BE2C (cell line): Measurements from ENCODE around the gene COQ5.
A peak's percentile ranks its signal among the peaks of the same experiment; 100 is the strongest.
"Not testable (repeated sequence)": the region's sequence is repeated elsewhere in the genome, so short reads cannot be mapped to it uniquely, and the experiment has no call there.

ENCODE experiments used
- DNase-seq: peaks from one replicate; pipeline ENCODE4 v3.0.0-alpha.2; 2020
- H3K27me3 ChIP-seq: fragments of 250-450 bp; sonication (Bioruptor Pico); 2 replicates; pipeline ENCODE4 v1.5.1; 2020; ENCODE audit warnings: mild to moderate bottlenecking
- H3K36me3 ChIP-seq: fragments of 250-450 bp; sonication (Bioruptor Pico); 2 replicates; pipeline ENCODE4 v1.5.1; 2020; ENCODE audit warnings: mild to moderate bottlenecking
- H3K4me1 ChIP-seq: fragments of 250-450 bp; sonication (Bioruptor Pico); 2 replicates; pipeline ENCODE4 v1.5.1; 2020
- H3K4me3 ChIP-seq: 2 replicates; pipeline ENCODE4 v1.5.1; 2011; ENCODE audit warnings: low read depth, low read length
- H3K9me3 ChIP-seq: fragments of 250-450 bp; sonication (Bioruptor Pico); 2 replicates; pipeline ENCODE4 v1.5.1; 2020
- TF ChIP-seq, protein P1 (sequence below): IDR thresholded peaks from 2 replicates; pipeline ENCODE4 v1.5.1; 2012; ENCODE audit warnings: mild to moderate bottlenecking, low read depth, low read length

The COQ5 gene

DNA sequence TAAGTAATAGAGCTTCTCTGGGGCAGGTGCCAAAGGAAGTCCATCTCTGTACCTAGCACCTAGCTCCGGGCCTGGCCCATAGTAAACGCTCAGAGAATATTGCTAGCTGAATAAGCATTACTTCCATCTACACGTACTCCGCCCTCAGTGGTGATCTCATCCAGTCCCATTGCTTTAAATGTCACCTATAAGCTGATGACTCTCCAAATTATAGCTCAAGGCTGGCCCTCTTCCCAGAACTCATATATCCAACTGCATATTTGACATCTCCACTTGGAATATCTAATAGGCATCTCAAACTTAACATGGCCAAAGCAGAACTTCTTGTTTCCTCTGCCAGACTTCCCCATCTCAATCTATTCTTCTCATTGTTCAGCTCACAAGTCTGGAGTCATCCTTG lies 39.9 kb downstream of the COQ5 start:
- H3K4me3 ChIP-seq = no peak overlapping the region
- H3K9me3 ChIP-seq = no peaks in the 10 kb centered on the region
- no peaks in the 10 kb centered on the region; the same call in none of the 2 replicates for H3K36me3 ChIP-seq
- DNase-seq = no peak
- no peaks in the 10 kb centered on the region for H3K27me3 ChIP-seq
- TF ChIP-seq, protein P1, sequence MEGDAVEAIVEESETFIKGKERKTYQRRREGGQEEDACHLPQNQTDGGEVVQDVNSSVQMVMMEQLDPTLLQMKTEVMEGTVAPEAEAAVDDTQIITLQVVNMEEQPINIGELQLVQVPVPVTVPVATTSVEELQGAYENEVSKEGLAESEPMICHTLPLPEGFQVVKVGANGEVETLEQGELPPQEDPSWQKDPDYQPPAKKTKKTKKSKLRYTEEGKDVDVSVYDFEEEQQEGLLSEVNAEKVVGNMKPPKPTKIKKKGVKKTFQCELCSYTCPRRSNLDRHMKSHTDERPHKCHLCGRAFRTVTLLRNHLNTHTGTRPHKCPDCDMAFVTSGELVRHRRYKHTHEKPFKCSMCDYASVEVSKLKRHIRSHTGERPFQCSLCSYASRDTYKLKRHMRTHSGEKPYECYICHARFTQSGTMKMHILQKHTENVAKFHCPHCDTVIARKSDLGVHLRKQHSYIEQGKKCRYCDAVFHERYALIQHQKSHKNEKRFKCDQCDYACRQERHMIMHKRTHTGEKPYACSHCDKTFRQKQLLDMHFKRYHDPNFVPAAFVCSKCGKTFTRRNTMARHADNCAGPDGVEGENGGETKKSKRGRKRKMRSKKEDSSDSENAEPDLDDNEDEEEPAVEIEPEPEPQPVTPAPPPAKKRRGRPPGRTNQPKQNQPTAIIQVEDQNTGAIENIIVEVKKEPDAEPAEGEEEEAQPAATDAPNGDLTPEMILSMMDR = no peak
- peaks cover 10% of the 10 kb centered on the region for H3K4me1 ChIP-seq

DNA sequence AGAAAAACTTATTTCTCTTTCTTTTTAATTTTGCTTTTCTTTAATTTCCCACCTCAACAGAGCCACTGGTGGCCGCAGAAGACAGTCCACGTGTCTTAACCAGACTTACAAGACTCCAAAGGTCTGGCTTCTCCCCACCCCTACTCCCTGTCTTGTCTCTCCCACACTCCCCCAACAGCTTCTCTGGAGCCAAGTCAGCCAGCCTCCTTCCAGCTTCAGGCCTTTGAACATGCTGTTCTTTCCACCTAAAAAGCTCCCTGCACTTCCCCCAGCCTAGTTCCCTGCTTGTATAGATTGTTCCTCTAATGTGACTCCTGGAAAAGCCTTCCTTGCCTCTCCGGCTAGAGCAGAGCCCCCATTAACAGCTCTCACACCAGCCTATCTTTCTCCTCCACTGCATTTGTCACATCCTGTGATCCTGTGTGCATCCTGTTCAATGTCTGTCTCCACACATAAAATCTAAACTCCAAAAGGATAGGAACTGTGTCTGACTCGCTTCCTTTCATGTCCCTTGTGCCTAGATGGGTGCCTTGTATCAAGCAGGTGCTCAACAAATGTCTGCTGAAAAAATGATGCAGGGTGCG lies 40.8 kb downstream of the COQ5 start:
- Histone ChIP-seq H3K4me3 (no peak overlapping the region), H3K27me3 (no peaks in the 10 kb centered on the region), H3K4me1 (peaks cover 10% of the 10 kb centered on the region), H3K36me3 (no peaks in the 10 kb centered on the region; the same call in none of the 2 replicates), H3K9me3 (no peaks in the 10 kb centered on the region)
- DNase-seq = no peak
- TF ChIP-seq, protein P1 = no peak

DNA sequence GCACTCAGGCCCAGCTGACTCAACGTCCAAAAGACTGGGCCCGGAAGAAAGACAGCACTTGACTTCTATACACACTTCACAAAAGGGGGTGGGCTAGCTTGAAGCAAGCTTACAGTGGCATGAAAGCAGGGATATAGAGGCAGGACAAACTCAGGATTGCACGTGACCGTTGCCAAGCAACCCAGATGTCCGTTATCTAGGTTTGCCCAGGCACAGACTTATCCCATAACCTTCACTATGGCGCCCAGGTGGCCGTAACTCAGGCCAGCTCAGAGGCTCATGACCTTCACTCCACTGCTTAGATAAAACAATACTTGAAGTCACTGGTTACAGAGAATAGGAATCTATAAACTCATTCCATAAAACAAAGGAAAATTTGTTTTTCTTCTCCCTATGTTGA lies 41.4 kb downstream of the COQ5 start:
- not testable (repeated sequence) for H3K9me3 ChIP-seq, H3K27me3 ChIP-seq, H3K36me3 ChIP-seq, H3K4me1 ChIP-seq, H3K4me3 ChIP-seq
- peak; percentile 48 for DNase-seq

DNA sequence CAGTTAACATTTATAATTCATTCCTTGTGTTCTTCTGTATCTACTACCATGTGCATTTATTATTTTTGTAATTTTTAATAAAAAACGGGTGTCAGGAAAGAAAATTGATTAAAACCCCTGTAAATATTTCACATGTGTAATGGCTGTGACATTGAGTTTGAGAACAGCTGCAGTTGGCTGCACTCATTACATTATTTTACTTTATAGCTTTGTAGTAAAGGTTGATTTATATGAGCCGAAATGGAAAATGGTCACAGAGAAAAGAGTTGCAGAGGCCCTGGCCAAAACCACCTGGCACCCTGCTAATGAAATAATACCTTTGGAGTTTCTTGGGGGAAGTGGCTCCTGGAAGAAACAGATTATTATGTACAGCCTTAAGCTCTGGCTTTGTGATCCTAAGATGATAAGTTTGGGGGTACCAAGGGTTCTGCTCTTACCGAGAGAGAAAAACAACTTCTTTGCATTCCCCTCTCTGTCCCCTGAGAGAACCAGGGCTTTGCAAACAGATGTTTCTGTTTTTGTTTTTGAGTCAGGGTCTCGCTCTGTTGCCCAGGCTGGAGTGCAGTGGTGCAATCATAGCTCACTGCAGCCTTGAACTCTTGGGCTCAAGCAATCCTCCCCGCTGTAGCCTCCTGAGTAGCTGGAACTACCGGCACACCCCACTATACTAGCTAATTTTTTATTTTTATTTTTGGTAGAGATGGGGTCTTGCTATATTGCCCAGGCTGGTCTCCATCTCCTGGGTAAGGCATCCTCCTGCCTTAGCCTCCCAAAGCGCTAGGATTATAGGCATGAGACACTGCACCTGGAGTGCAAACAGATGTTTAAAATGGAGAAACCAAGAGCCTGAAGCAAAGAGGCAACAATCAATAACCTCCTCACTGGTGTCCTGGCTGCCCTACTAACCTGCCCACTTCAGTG lies 42.7 kb downstream of the COQ5 start:
- no peak overlapping the region for H3K4me3 ChIP-seq
- H3K9me3 ChIP-seq = no peaks in the 10 kb centered on the region
- H3K36me3 ChIP-seq = peaks cover 4% of the 10 kb centered on the region
- peaks cover 10% of the 10 kb centered on the region for H3K4me1 ChIP-seq
- DNase-seq = no peak
- no peaks in the 10 kb centered on the region for H3K27me3 ChIP-seq
- TF ChIP-seq, protein P1 = no peak

DNA sequence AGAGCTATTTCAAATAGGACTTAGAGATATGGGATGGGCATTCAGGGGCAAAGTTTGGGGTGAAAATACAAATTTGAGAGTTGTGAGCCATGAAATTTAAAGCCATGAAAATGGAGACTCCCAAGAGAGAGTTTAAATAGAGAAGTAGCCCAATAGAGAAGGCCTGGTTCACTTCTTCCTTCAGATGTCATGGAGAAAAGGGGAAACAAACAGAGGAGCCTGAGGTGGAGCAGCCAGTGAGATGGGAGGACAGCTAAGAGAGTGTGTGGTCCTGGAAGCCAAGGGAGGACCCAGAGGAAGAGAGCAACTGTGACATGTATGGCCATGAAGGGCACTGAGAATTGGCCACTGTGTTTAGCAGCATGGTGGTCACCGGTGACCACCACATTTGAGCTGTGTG lies 45.3 kb downstream of the COQ5 start:
- Histone ChIP-seq H3K4me3 (no peak overlapping the region), H3K4me1 (peaks cover 10% of the 10 kb centered on the region), H3K9me3 (no peaks in the 10 kb centered on the region), H3K27me3 (no peaks in the 10 kb centered on the region), H3K36me3 (peaks cover 4% of the 10 kb centered on the region; the same call in 1 of the 2 replicates)
- no peak for DNase-seq
- TF ChIP-seq, protein P1 = no peak

DNA sequence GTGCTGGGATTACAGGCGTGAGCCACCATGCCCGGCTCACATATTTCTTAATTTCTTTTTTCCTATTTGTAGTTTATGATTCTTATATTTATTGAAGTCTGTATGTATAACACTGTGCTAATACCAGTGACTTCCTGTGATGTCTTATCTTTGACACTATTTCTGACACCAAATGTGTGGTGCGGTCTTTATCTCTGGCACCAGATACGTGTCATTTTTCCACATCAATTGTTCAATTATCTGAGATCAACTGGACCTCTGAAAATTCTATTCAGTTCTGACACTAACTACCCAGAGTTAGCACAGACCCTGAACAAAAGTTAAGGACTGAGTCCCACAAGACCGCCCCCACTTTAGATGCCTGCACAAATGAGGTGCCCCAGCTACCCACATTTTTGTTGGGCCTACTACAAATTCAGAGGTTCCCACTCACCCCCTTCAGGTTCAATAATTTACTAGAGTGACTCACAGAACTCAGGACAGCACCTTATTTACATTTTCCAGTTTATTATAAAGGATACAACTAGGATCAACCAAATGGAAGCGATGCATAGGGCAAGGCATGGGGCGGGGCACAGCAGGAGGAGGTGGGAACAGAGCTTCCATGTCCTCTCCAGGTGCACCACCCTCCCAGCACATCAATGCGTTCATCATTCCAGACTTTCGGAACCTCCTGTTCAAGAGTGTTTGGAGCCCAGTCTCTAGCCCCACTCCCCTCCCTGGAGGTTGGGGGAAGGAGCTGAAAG lies 47.8 kb downstream of the COQ5 start:
- no peaks in the 10 kb centered on the region for H3K27me3 ChIP-seq
- no peaks in the 10 kb centered on the region for H3K9me3 ChIP-seq

More for the DNA sequence above, 47.8 kb downstream of the COQ5 start:
- no peak for DNase-seq
- Histone ChIP-seq H3K36me3 (peaks cover 4% of the 10 kb centered on the region; the same call in 1 of the 2 replicates), H3K4me3 (no peak overlapping the region), H3K4me1 (no peaks in the 10 kb centered on the region; the same call in 1 of the 2 replicates)
- TF ChIP-seq, protein P1 = no peak
